ENCODE measurements around the gene HSPA4L.
A peak's percentile ranks its signal among the peaks of the same experiment; 100 is the strongest.

Gene HSPA4L

GRCh38 chr4:127782275-127783025, at the start of gene HSPA4L:
Gene HSPA4L, plus strand, starts transcription at chr4:127782322. Its CDS starts 229 bp downstream, at chr4:127782551.
- DNase-seq = peak; percentile 60

GRCh38 chr4:127732623-127733328, 49.3 kb upstream of the HSPA4L start:
- peak; percentile 16 for DNase-seq

- DNase-seq = no peak
Observed at GRCh38 chr4:127734976-127735375, 47.1 kb upstream of the HSPA4L start.

DNA sequence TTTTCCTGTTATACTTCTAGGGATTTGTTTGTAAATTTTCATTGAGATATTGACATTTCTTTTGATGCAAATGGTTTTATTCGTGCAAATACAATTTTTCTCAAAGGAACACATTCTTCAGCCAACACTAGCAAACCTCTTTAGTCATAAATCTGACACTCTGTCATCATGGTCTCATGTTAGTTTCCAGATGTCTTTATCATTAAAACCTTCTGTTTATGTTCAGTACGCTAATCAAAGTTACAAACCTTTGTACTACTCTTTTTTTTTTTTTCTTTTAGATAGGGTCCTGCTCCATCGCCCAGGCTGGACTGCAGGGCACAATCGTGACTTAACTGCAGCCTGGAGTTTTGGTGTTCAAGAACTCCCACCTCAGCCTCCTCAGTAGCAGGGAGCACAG, 44.8 kb upstream of the HSPA4L start:
- DNase-seq = no peak

- DNase-seq = no peak
Observed at GRCh38 chr4:127741247-127741646, 40.9 kb upstream of the HSPA4L start.

DNA sequence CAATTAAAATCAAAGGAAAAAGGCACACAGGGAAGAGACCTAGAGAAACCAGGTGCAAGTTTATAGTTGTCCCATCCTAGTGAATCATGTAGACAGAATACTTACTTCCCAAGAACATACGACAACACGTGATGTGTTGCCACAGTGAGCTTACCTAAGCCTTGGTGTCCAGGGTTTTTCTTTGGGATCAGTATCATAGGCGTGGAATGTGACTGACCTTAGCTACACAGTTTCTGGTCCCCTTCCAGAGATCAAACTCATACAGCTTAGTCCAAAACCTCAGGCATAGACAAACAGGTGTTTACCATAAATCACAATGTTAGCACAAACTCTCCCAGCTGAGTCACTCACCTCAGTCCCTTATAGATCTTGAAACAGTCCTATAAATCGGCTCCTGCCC, 34.2 kb upstream of the HSPA4L start:
- DNase-seq = no peak

GRCh38 chr4:127748957-127749356, 33.2 kb upstream of the HSPA4L start:
- no peak for DNase-seq

GRCh38 chr4:127756906-127757305, 25.2 kb upstream of the HSPA4L start:
- no peak for DNase-seq

DNA sequence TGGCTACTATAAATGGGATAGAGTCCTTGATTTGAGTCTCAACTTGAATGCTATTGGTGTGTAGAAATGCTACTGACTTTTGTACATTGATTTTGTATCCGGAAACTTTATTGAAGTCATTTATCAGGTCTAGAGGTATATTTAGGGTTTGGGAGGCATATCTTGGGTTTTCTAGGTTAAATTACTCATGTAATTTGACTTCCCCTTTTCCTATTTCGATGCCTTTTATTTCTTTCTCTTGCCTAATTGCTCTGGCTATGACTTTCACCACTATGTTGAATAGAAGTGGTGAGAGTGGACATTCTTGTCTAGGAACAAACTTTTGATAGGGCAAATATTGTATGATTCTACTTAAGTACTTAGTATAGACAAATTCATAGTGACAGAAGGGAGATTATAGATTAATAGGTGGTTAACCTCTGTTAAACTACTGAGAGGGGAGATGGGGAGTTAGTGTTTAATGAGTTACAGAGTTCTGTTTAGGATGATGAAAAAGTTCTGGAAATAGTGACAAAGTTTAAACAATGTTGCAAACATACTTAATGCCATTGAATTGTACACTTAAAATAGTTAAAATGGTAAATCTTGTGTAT, 22.8 kb upstream of the HSPA4L start:
- no peak for DNase-seq

GRCh38 chr4:127759893-127760292, 22.2 kb upstream of the HSPA4L start:
- no peak for DNase-seq

DNA sequence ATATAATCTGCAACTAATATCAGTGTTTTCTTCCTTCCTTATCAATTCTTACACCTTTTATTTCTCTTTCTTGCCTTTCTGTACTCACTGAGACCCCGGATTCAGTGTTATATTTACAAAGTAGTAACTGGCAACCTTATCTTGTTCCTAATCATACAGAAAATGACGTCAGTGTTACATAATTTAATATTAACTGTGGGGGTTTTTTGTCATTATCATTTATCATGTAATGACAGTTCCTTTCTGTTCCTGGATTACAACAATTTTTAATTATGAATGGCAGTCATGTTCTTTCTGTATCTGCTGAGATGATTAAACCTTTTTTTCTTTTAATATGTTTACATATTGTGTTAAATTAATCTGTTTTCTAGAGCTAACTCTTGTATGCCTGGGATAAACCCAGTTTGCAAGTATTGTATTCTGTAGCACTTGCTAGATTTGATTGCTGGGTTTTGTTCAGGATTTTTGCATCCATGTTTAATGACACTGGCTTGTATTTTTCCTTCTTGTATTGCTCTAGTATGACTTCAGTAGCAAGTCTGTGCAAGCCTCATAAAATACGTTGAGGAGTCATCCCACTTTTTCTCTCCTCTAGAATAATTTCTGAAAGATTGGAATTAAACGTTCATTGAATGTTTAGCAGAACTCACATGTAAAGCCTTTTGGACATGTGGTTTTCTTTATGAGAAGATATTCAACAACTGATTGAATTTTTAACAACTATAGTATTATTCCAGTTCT, 10.4 kb upstream of the HSPA4L start:
- DNase-seq = no peak

DNA sequence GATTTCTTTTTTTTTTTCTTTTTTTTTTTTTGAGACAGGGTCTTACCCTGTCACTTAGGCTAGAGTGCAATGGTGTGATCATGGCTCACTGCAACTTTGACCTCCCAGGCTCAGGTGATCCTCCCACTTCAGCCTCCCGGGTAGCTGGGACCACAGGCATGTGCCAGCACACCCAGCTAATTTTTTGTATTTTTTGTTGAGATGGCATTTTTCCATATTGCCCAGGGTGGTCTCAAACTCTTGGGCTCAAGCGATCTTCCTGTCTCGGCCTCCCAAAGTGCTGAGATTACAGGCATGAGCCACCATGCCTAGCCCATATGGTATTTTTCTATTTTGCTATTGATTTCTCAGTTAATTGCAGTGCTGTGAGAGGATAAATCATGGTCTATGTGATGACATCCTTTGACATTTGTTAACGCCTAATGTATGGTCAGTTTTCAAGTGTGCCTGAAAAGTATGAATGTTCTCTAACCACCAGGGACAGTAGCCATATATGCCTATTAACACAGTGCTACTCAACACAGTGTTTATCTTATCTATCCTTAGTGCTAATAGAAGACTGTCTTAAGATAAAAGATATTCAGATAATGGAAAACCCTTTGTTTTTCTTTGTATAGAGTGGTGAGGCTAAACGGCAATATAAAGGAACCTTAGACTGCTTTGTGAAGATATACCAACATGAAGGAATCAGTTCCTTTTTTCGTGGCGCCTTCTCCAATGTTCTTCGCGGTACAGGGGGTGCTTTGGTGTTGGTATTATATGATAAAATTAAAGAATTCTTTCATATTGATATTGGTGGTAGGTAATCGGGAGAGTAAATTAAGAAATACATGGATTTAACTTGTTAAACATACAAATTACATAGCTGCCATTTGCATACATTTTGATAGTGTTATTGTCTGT, 9.1 kb upstream of the HSPA4L start:
- no peak for DNase-seq

DNA sequence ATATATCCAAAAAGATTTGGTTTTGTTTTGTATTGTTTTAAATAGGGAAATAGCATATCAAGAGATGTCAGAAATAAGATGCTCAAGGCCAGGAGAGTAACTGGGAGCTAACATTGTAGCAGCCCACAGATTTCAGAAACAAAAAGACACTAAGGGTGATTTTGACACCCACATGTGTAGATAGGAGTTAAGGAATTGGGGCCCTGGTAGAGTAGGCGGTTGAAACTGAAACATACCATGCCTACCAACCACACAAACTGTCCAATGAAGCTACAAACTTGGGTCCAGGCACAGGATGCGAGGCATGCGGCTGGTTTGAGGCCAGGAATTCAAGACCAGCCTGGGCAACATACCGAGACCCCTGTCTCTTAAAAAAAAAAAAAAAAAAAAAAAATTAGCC, 6.3 kb upstream of the HSPA4L start:
- no peak for DNase-seq

DNA sequence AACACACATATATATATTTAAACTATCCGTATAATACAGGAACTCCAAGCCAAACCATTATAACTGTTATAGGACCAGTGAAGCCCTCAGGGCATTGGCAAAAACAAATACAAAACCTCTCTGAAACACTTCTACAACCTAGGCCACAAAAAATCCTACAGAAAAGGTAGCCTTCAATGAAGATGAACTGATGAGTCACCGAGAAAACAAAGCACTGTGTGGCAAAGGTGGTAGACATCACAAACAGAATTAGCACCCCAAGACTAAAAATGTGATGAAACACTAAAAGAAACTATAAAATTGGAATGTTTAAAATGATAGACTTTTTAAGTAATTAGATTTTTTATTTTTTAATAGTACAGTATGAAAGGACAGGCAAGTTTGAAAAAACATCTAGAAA, 5.5 kb upstream of the HSPA4L start:
- no peak for DNase-seq

GRCh38 chr4:127777487-127777886, 4.6 kb upstream of the HSPA4L start:
- no peak for DNase-seq

DNA sequence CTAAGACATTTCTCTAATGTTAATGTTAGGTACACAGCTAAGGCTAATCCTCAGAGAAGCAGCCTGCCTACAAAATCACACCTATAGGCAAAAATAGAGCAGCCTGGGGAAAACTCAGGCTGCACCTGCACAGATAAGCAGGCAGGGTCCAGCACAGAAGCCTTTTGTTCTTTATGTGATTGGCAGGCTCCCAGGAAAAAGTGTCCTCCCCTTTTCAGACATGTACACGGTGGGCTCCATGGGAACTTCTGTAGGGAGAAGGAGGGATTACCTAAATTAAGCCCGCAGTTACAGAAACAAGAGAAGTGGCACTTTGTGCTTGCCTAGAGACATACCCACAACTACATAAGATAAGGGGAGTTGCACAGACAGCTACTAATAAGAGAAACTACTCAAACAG, 4.0 kb upstream of the HSPA4L start:
- DNase-seq = no peak

- no peak for DNase-seq
Observed at GRCh38 chr4:127780598-127780997, 1.5 kb upstream of the HSPA4L start.

GRCh38 chr4:127781300-127782024, 660 bp upstream of the HSPA4L start:
- no peak for DNase-seq

GRCh38 chr4:127782025-127782274, 172 bp upstream of the HSPA4L start:
- peak; percentile 69 for DNase-seq

DNA sequence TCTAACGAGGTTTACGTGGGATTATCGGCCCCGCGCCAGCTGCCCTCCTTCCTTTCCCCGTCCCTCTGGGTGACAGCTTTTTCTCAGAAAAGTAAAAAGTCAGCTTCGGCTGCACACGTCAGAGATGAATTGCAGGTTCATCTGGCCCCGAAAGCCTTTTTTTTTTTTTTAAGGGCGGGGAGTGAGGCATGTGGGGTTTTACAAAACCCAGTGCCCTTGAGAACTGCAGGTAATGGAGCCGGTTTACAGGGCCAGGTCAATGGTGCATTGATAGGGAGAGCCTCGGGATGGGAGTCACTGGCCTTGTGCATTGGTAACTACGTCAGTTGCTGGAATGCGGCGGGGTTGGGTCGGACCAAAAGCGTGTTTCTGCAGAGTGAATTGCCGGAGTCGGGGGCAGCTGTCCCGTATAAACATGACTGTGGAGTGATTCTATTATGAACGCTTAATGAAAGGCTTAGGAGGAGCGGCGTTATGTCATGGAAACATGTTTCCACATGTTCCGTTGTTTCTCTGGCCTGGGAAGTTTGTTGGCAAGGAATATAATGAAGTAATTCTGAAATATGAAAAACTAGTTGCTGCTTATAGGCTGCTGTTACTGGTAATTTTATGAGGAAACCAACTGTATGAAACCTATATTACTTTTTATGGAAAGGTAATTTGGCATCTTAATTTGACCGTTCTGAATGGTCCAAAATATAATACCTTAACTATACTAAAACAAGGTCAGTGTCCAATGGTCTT, 1.1 kb downstream of the HSPA4L start:
- DNase-seq = peak; percentile 15

Data from DMS153 (cell line).